Measurements from ENCODE around the gene SUCLG1. TPM values are rescaled to one million over a fixed set of nuclear protein-coding genes. Genes with fewer than 3 reads are reported as not detected.

Gene SUCLG1
- total and polyA plus RNA-seq, 10 of the 15 experiments (the other 5 are each of a cell fraction or from before 2014, with no cell fraction given) = 75.4 to 197 (median 93.6) TPM

- WGBS (ENCODE audit: insufficient coverage, insufficient replicate concordance, low lambda C conversion rate, missing lambda C conversion rate) = 89% methylated on average over 6 of the region's 6 CpGs
- in situ Hi-C loops (cut with MboI) = no loop called here
- SMC1A ChIA-PET (ENCODE audit: uncharacterized antibody, unreplicated experiment) = no interaction called here
Observed at GRCh38 chr2:84435345-84436025, 23.6 kb downstream of the SUCLG1 start.

GRCh38 chr2:84429328-84429727 lies 29.8 kb downstream of the SUCLG1 start:
- Histone ChIP-seq H3K9me3 (replicated peaks; ENCODE audit: control insufficient read depth, insufficient read depth, low read length) (no peaks in the 10 kb centered on the region), H2AFZ (ENCODE audit: control insufficient read depth, low read depth, low read length) (no peak overlapping the region), H3K79me2 (ENCODE audit: control insufficient read depth, insufficient read depth, low read length) (no peaks in the 10 kb centered on the region), H3K9ac (ENCODE audit: control insufficient read depth, insufficient read depth, low read length) (no peak overlapping the region), H3K36me3 (ENCODE audit: control insufficient read depth in 2 of 2, insufficient read depth in 2 of 2, low read length in 1 of 2) (peaks cover 10 to 26% of the 10 kb centered on the region in 2 experiments; a peak in 3 of 4 replicates), H3K4me2 (ENCODE audit: control insufficient read depth, insufficient read depth) (no peak overlapping the region), H3K4me1 (ENCODE audit: control insufficient read depth, insufficient read depth, low read length) (no peaks in the 10 kb centered on the region), H3K27me3 (replicated peaks in 1 of 2; ENCODE audit: control insufficient read depth in 2 of 2, insufficient read depth in 2 of 2, low read length in 1 of 2) (no peaks in the 10 kb centered on the region), H3K4me3 (no peak overlapping the region), H4K20me1 (ENCODE audit: control insufficient read depth, insufficient read depth) (no peaks in the 10 kb centered on the region), H3K27ac (ENCODE audit: control insufficient read depth, insufficient read depth) (no peak overlapping the region)
- BruUV-seq (replicated peaks) = no TSS peak
- no peak for TF ChIP-seq EP300 (IDR thresholded peaks at IDR 0.05; ENCODE audit: borderline replicate concordance in 1 of 2, control insufficient read depth in 1 of 2, low read depth in 2 of 2, low read length in 2 of 2)
- no peak for TF ChIP-seq NFYB (IDR thresholded peaks at IDR 0.05; ENCODE audit: insufficient read depth, low read depth, low read length)
- TF ChIP-seq LARP7 (IDR thresholded peaks at IDR 0.05) = no peak
- no peak for TF ChIP-seq HCFC1 (IDR thresholded peaks at IDR 0.05; ENCODE audit: low read length)
- no peak for TF ChIP-seq GABPA (IDR thresholded peaks at IDR 0.05; ENCODE audit: low read depth)
- TF ChIP-seq JUNB (IDR thresholded peaks at IDR 0.05) = no peak
- no peak for TF ChIP-seq MXI1 (IDR thresholded peaks at IDR 0.05; ENCODE audit: low read depth, low read length)
- TF ChIP-seq NR2F1 (conservative IDR thresholded peaks at IDR 0.05) = no peak
- TF ChIP-seq SIN3A (IDR thresholded peaks at IDR 0.05; ENCODE audit: low read depth, low read length) = no peak
- no peak for TF ChIP-seq BRCA1 (IDR thresholded peaks at IDR 0.05; ENCODE audit: low read depth, low read length)
- ChIA-PET SMC1A (ENCODE audit: uncharacterized antibody, unreplicated experiment) (no interaction called here), CTCF (no interaction called here), RAD21 (ENCODE audit: unreplicated experiment) (no interaction called here), POLR2A (interaction anchor here (0.5 kb wide), 1 partner anchor 141 kb away, joined by 3 read pairs; no protein-coding TSS in a partner anchor)
- in situ Hi-C loops (cut with MboI) = no loop called here
- no peak for FAIRE-seq
- DNase-seq (ENCODE audit: low read depth, low spot score) = no peak
- intact Hi-C loops (cut with micrococcal nuclease; ENCODE audit: unreplicated experiment) = no loop called here
- ATAC-seq = no peak
- WGBS (ENCODE audit: insufficient coverage, insufficient replicate concordance, low lambda C conversion rate, missing lambda C conversion rate) = 93% methylated on average over 1 of the region's 1 CpG

More at GRCh38 chr2:84435345-84436025, 23.6 kb downstream of the SUCLG1 start:
- H4K20me1 ChIP-seq (ENCODE audit: control insufficient read depth, insufficient read depth) = no peaks in the 10 kb centered on the region
- BruUV-seq (replicated peaks) = no TSS peak
- no peak overlapping the region for H2AFZ ChIP-seq (ENCODE audit: control insufficient read depth, low read depth, low read length)
- H3K79me2 ChIP-seq (ENCODE audit: control insufficient read depth, insufficient read depth, low read length) = no peaks in the 10 kb centered on the region
- H3K4me2 ChIP-seq (ENCODE audit: control insufficient read depth, insufficient read depth) = no peak overlapping the region
- intact Hi-C loops (cut with micrococcal nuclease; ENCODE audit: unreplicated experiment) = no loop called here
- no peaks in the 10 kb centered on the region for H3K4me1 ChIP-seq (ENCODE audit: control insufficient read depth, insufficient read depth, low read length)
- TF ChIP-seq RAD21 (IDR thresholded peaks at IDR 0.05; ENCODE audit: insufficient read depth, low read depth, low read length) (no peak), ZNF217 (IDR thresholded peaks at IDR 0.05) (no peak), STAT3 (IDR thresholded peaks at IDR 0.05; ENCODE audit: low read depth, low read length) (no peak), ZNF24 (IDR thresholded peaks at IDR 0.05) (no peak), POLR2AphosphoS5 (IDR thresholded peaks at IDR 0.05; ENCODE audit: low read length) (no peak), RELA (IDR thresholded peaks at IDR 0.05; ENCODE audit: borderline replicate concordance, partially characterized antibody) (no peak)
- RAD21 ChIA-PET (ENCODE audit: unreplicated experiment) = no interaction called here
- H3K9me3 ChIP-seq (replicated peaks; ENCODE audit: control insufficient read depth, insufficient read depth, low read length) = no peaks in the 10 kb centered on the region
- DNase-seq (ENCODE audit: low read depth, low spot score) (no peak), ATAC-seq (no peak), FAIRE-seq (no peak)
- H3K9ac ChIP-seq (ENCODE audit: control insufficient read depth, insufficient read depth, low read length) = no peak overlapping the region
- no peak overlapping the region for H3K27ac ChIP-seq (ENCODE audit: control insufficient read depth, insufficient read depth)
- CTCF ChIA-PET = no interaction called here
- H3K36me3 ChIP-seq (ENCODE audit: control insufficient read depth in 2 of 2, insufficient read depth in 2 of 2, low read length in 1 of 2) = peaks cover 4 to 29% of the 10 kb centered on the region in 2 experiments
- POLR2A ChIA-PET = no interaction called here
- H3K4me3 ChIP-seq = no peak overlapping the region
- H3K27me3 ChIP-seq (replicated peaks in 1 of 2; ENCODE audit: control insufficient read depth in 2 of 2, insufficient read depth in 2 of 2, low read length in 1 of 2) = no peaks in the 10 kb centered on the region

Data from GM12878 (cell line).